HL-60 (cell line): Measurements from ENCODE around the gene C19orf44.

Experiments used
- POLR2AphosphoS5 ChIP-seq: IDR thresholded peaks from 2 replicates; pipeline ENCODE4 v1.6.1; 2012; ENCODE audit warnings: low read depth
- TF ChIP-seq, protein P1 (sequence below): IDR thresholded peaks from 2 replicates; pipeline ENCODE4 v1.6.1; 2012; ENCODE audit warnings: low read depth; ENCODE audit not compliant: insufficient replicate concordance

DNA sequence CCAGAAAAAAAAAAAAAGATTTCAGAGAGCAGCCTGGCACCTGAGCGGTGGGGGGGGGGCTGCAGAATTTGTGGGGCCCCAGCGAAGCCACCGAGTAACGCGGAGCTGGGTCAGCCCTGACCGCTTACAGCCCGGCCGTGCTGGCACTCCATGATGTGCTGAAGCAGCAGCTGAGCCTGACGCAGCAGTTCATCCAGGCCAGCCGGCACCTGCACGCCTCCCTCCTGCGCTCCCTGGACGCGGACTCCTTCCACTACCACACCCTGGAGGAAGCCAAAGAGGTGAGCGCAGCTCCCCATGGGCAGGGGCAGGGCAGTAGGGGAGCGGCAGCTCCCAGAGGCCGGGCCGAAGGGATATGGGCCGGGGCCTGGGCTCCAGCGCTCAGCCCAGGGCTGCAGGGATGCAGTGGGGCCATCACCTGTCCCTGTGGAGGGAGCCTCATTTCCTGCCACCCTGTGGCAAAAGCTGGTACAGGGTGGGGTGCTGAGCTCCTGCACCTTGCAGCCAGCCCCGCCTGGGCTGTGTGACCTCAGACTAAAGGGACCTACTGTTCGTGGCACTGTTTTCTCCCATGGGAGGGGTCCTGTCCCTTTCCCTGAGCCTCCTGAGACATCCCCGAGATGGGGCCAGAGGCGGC is 18.3 kb downstream of the C19orf44 start:
- TF ChIP-seq POLR2AphosphoS5, result no peak
- TF ChIP-seq, protein P1, sequence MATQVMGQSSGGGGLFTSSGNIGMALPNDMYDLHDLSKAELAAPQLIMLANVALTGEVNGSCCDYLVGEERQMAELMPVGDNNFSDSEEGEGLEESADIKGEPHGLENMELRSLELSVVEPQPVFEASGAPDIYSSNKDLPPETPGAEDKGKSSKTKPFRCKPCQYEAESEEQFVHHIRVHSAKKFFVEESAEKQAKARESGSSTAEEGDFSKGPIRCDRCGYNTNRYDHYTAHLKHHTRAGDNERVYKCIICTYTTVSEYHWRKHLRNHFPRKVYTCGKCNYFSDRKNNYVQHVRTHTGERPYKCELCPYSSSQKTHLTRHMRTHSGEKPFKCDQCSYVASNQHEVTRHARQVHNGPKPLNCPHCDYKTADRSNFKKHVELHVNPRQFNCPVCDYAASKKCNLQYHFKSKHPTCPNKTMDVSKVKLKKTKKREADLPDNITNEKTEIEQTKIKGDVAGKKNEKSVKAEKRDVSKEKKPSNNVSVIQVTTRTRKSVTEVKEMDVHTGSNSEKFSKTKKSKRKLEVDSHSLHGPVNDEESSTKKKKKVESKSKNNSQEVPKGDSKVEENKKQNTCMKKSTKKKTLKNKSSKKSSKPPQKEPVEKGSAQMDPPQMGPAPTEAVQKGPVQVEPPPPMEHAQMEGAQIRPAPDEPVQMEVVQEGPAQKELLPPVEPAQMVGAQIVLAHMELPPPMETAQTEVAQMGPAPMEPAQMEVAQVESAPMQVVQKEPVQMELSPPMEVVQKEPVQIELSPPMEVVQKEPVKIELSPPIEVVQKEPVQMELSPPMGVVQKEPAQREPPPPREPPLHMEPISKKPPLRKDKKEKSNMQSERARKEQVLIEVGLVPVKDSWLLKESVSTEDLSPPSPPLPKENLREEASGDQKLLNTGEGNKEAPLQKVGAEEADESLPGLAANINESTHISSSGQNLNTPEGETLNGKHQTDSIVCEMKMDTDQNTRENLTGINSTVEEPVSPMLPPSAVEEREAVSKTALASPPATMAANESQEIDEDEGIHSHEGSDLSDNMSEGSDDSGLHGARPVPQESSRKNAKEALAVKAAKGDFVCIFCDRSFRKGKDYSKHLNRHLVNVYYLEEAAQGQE, result no peak
